BE2C (cell line): ENCODE data around the gene NCOA4.

Source experiments
- DNase-seq: peaks from one replicate; pipeline ENCODE4 v3.0.0-alpha.2; 2020
- H3K27me3 ChIP-seq: fragments of 250-450 bp; sonication (Bioruptor Pico); 2 replicates; pipeline ENCODE4 v1.5.1; 2020; ENCODE audit warnings: mild to moderate bottlenecking
- H3K36me3 ChIP-seq: fragments of 250-450 bp; sonication (Bioruptor Pico); 2 replicates; pipeline ENCODE4 v1.5.1; 2020; ENCODE audit warnings: mild to moderate bottlenecking
- H3K4me1 ChIP-seq: fragments of 250-450 bp; sonication (Bioruptor Pico); 2 replicates; pipeline ENCODE4 v1.5.1; 2020
- H3K4me3 ChIP-seq: 2 replicates; pipeline ENCODE4 v1.5.1; 2011; ENCODE audit warnings: low read depth, low read length
- H3K9me3 ChIP-seq: fragments of 250-450 bp; sonication (Bioruptor Pico); 2 replicates; pipeline ENCODE4 v1.5.1; 2020
- TF ChIP-seq, protein P1 (sequence below): IDR thresholded peaks from 2 replicates; pipeline ENCODE4 v1.5.1; 2012; ENCODE audit warnings: mild to moderate bottlenecking, low read depth, low read length

NCOA4 gene

DNA sequence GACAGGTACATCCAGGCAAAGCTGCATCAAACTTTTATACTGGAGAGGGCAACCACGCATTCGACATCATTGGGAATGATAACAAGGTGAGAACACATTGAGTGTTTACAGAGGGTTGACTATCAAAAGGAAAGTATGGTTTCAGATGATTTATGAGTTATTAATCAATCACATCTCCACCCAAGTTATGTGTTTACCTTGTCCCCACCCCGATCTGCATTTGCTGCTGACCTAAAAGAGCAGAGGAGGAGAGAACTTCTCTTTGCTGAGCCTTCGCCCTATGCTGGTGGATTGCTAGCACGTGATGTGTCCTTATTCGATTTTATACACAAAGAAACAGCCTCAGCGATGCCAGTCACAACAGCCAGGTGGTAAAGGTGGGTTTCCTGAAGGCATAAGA lies 15.8 kb upstream of the NCOA4 start, which contains the start of gene MSMB:
MSMB (minus strand) TSS at position 9 of the 400 bp plus-strand sequence. CDS start 32 bp downstream, outside the sequence.
- no peaks in the 10 kb centered on the region for H3K9me3 ChIP-seq

GRCh38 chr10:46042527-46042926 lies 12.1 kb upstream of the NCOA4 start:
- TF ChIP-seq, protein P1, sequence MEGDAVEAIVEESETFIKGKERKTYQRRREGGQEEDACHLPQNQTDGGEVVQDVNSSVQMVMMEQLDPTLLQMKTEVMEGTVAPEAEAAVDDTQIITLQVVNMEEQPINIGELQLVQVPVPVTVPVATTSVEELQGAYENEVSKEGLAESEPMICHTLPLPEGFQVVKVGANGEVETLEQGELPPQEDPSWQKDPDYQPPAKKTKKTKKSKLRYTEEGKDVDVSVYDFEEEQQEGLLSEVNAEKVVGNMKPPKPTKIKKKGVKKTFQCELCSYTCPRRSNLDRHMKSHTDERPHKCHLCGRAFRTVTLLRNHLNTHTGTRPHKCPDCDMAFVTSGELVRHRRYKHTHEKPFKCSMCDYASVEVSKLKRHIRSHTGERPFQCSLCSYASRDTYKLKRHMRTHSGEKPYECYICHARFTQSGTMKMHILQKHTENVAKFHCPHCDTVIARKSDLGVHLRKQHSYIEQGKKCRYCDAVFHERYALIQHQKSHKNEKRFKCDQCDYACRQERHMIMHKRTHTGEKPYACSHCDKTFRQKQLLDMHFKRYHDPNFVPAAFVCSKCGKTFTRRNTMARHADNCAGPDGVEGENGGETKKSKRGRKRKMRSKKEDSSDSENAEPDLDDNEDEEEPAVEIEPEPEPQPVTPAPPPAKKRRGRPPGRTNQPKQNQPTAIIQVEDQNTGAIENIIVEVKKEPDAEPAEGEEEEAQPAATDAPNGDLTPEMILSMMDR, result no peak
- no peaks in the 10 kb centered on the region for H3K4me1 ChIP-seq
- no peak overlapping the region for H3K4me3 ChIP-seq
- DNase-seq, result no peak
- no peaks in the 10 kb centered on the region; the same call in 1 of the 2 replicates for H3K27me3 ChIP-seq
- H3K36me3 ChIP-seq, result no peaks in the 10 kb centered on the region
- no peaks in the 10 kb centered on the region for H3K9me3 ChIP-seq

More for the DNA sequence above, 15.8 kb upstream of the NCOA4 start, which contains the start of gene MSMB:
- H3K36me3 ChIP-seq, result no peaks in the 10 kb centered on the region
- H3K27me3 ChIP-seq, result no peaks in the 10 kb centered on the region; the same call in 1 of the 2 replicates
- TF ChIP-seq, protein P1, result no peak
- H3K4me3 ChIP-seq, result no peak within 1 kb of the TSS
- no peak for DNase-seq
- H3K4me1 ChIP-seq, result no peaks in the 10 kb centered on the region

DNA sequence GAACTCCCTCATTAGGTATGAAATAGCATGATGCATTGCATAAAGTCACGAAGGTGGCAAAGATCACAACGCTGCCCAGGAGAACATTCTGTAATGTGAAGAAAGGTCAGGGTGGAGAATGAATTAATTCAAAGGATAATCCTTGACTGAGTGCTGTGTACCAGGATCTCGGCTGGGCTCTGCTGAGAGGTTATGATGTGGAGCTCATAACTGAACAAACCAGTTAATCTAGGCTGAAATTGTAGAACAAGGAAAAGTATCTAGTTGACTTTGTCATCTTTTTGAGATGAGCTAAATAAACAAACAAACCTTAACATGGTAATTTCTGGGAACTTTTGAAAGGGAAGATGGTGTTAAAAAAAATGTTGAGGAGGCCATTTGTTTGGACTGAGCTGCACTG lies 9.6 kb upstream of the NCOA4 start:
- no peak overlapping the region for H3K4me3 ChIP-seq
- H3K36me3 ChIP-seq, result no peaks in the 10 kb centered on the region
- no peaks in the 10 kb centered on the region for H3K4me1 ChIP-seq
- H3K9me3 ChIP-seq, result no peaks in the 10 kb centered on the region
- TF ChIP-seq, protein P1, result no peak
- no peak for DNase-seq
- H3K27me3 ChIP-seq, result no peaks in the 10 kb centered on the region

- TF ChIP-seq, protein P1, result no peak
- Histone ChIP-seq H3K4me3 (no peak overlapping the region), H3K4me1 (no peaks in the 10 kb centered on the region), H3K9me3 (no peaks in the 10 kb centered on the region), H3K27me3 (no peaks in the 10 kb centered on the region), H3K36me3 (no peaks in the 10 kb centered on the region)
- DNase-seq, result no peak
These were observed 6.8 kb upstream of the NCOA4 start for GRCh38 chr10:46037107-46037825.

GRCh38 chr10:46035923-46036849 lies 5.8 kb upstream of the NCOA4 start:
- TF ChIP-seq, protein P1, result no peak
- Histone ChIP-seq H3K36me3 (no peaks in the 10 kb centered on the region), H3K4me1 (no peaks in the 10 kb centered on the region), H3K4me3 (no peak overlapping the region), H3K27me3 (no peaks in the 10 kb centered on the region), H3K9me3 (no peaks in the 10 kb centered on the region)
- no peak for DNase-seq
